Stimulated activated CD4-positive, alpha-beta T cell treated with anti-CD3 and anti-CD28 coated beads, TNF-alpha, amount 100 ng/mL, for 24 hours (primary cell): ENCODE data around the gene TMC1.

Experiments
- DNase-seq, 3 experiments: peaks; one replicate each; pipeline ENCODE4 v3.0.0-alpha.2; 2020; ENCODE audit warnings: low read depth in 3 of 3

TMC1 gene

GRCh38 chr9:72871685-72872084, 350.3 kb downstream of the TMC1 start:
- no peak for DNase-seq

- no peak for DNase-seq
Measured at GRCh38 chr9:72872718-72873117, 351.3 kb downstream of the TMC1 start.

- DNase-seq, result no peak
Measured at GRCh38 chr9:72873456-72873855, 352.0 kb downstream of the TMC1 start.

GRCh38 chr9:72874344-72874743, 352.9 kb downstream of the TMC1 start:
- DNase-seq, result no peak

GRCh38 chr9:72875221-72875620, 353.8 kb downstream of the TMC1 start:
- no peak for DNase-seq

- no peak for DNase-seq
Measured at GRCh38 chr9:72880821-72881220, 359.4 kb downstream of the TMC1 start.

GRCh38 chr9:72882117-72882775, 360.8 kb downstream of the TMC1 start:
- no peak for DNase-seq

GRCh38 chr9:72883875-72884274, 362.5 kb downstream of the TMC1 start:
- DNase-seq, result no peak

- DNase-seq, result no peak
Measured at GRCh38 chr9:72884508-72884907, 363.1 kb downstream of the TMC1 start.
